HepG2 (cell line): ENCODE measurements around the gene AKAP12. TPM values are rescaled to one million over a fixed set of nuclear protein-coding genes. Genes with fewer than 3 reads are reported as not detected.

Experiments used
- ATAC-seq: fragments of 200-7000 bp; cut with Tn5 transposase; 3 replicates; pipeline ENCODE4 v1.9.1; 2020; ENCODE audit warnings: mild to moderate bottlenecking, moderate library complexity
- BruUV-seq: library from RNA; stranded (reverse); fragments of 400-500 nt; replicated peaks from 2 replicates; lab custom pipeline; 2021; lab: Mats Ljungman, UMichigan
- CTCF ChIA-PET: fragments of 300-600 bp; formaldehyde crosslinking; extraction: SDS; loops from one replicate; lab custom pipeline; 2021; ENCODE audit warnings: low total read pairs, inconsistent platforms, low intra/inter-chr PET ratio; lab: Yijun Ruan, JAX
- POLR2A ChIA-PET: fragments of 350-600 bp; sonication (Branson Sonifier 250); formaldehyde crosslinking; loops from one replicate; lab custom pipeline; 2020; ENCODE audit warnings: antibody characterized with exemption, inconsistent platforms; lab: Yijun Ruan, JAX
- DNase-seq: peaks from one replicate; pipeline ENCODE4 v3.0.0-alpha.2; 2015; ENCODE audit warnings: low spot score
- FAIRE-seq: peaks from 3 replicates; lab custom pipeline; 2011; peaks lifted over from hg19 to GRCh38; lab: Jason Lieb, UNC
- H2AFZ ChIP-seq: one replicate; pipeline ENCODE4 v1.6.1; 2011; ENCODE audit warnings: low read length, inconsistent platforms
- H3K27ac ChIP-seq: fragments of 300-600 bp; 3 replicates; pipeline ENCODE4 v1.8.0; 2011; ENCODE audit warnings: mixed run types, mild to moderate bottlenecking, mixed read lengths, low read length, inconsistent platforms; ENCODE audit not compliant: insufficient read depth; ENCODE audit errors: extremely low read length
- H3K27me3 ChIP-seq, 2 experiments: fragments of 200-600 bp in 1 of 2; 2 replicates in 1 of 2; 3 replicates in 1 of 2; pipeline versions ENCODE4 v1.6.0 to v1.8.0; 2011; ENCODE audit warnings: low read length in 2 of 2, mild to moderate bottlenecking in 2 of 2, moderate library complexity in 2 of 2, inconsistent platforms in 1 of 2; ENCODE audit not compliant: insufficient read depth in 2 of 2, control insufficient read depth in 1 of 2
- H3K36me3 ChIP-seq, 2 experiments: fragments of 200-600 bp in 1 of 2; replicated peaks in 1 of 2; 2 replicates in 1 of 2; 3 replicates in 1 of 2; pipeline versions ENCODE4 v1.5.1 to v1.8.0; 2011; ENCODE audit warnings: low read length in 2 of 2, inconsistent platforms in 1 of 2; ENCODE audit not compliant: insufficient read depth in 2 of 2, control insufficient read depth in 1 of 2
- H3K4me1 ChIP-seq: 2 replicates; pipeline ENCODE4 v1.5.1; 2012; ENCODE audit warnings: low read length, inconsistent platforms; ENCODE audit not compliant: insufficient read depth
- H3K4me2 ChIP-seq: 2 replicates; pipeline ENCODE4 v1.6.0; 2011; ENCODE audit warnings: low read depth, low read length, inconsistent platforms
- H3K4me3 ChIP-seq, 3 experiments: fragments of 200-600 bp in 1 of 3; sonication (generic), shearing (Covaris generic) in 1 of 3; replicated peaks in 1 of 3; 2 replicates each; pipeline ENCODE4 v1.5.1; 2011 to 2016; ENCODE audit warnings: low read length in 3 of 3, inconsistent platforms in 2 of 3, low read depth in 2 of 3, mild to moderate bottlenecking in 2 of 3, control low read depth in 1 of 3, mixed read lengths in 1 of 3; ENCODE audit not compliant: insufficient read depth in 1 of 3
- H3K79me2 ChIP-seq: one replicate; pipeline ENCODE4 v1.6.1; 2011; ENCODE audit warnings: low read length, inconsistent platforms; ENCODE audit not compliant: insufficient read depth
- H3K9ac ChIP-seq: 2 replicates; pipeline ENCODE4 v1.6.0; 2011; ENCODE audit warnings: mild to moderate bottlenecking, low read depth, low read length, inconsistent platforms; ENCODE audit not compliant: insufficient read depth
- H3K9me3 ChIP-seq: 2 replicates; pipeline ENCODE4 v1.5.1; 2012; ENCODE audit warnings: mild to moderate bottlenecking, low read length
- H4K20me1 ChIP-seq: 2 replicates; pipeline ENCODE4 v1.6.0; 2011; ENCODE audit warnings: inconsistent platforms, mild to moderate bottlenecking, low read length, moderate library complexity; ENCODE audit not compliant: insufficient read depth
- ETV5 ChIP-seq: IDR thresholded peaks from 2 replicates; pipeline ENCODE4 v1.6.1; 2018; ENCODE audit warnings: missing biosample characterization, missing genetic modification reagents, inconsistent platforms, borderline replicate concordance
- GMEB1 ChIP-seq: sonication (generic); formaldehyde crosslinking; IDR thresholded peaks from 2 replicates; pipeline ENCODE4 v1.5.1; 2020; ENCODE audit warnings: missing genetic modification reagents, mild to moderate bottlenecking, borderline replicate concordance
- KDM5A ChIP-seq: fragments of 200-600 bp; sonication (generic); IDR thresholded peaks from 2 replicates; pipeline ENCODE4 v1.7.0; 2018; ENCODE audit warnings: antibody characterized with exemption, mild to moderate bottlenecking, low read length, borderline replicate concordance
- MTF2 ChIP-seq: sonication (generic); formaldehyde crosslinking; IDR thresholded peaks from 2 replicates; pipeline ENCODE4 v1.5.0; 2020; ENCODE audit warnings: missing genetic modification reagents, borderline replicate concordance
- NFE2L1 ChIP-seq: sonication (generic); formaldehyde crosslinking; IDR thresholded peaks from 2 replicates; pipeline ENCODE4 v1.4.0; 2020; ENCODE audit warnings: missing genetic modification reagents, mild to moderate bottlenecking, borderline replicate concordance
- NFYC ChIP-seq: IDR thresholded peaks from 2 replicates; pipeline ENCODE4 v1.6.1; 2016; ENCODE audit warnings: missing genetic modification reagents, missing compliant biosample characterization
- PAX8 ChIP-seq: sonication (generic); formaldehyde crosslinking; IDR thresholded peaks from 2 replicates; pipeline ENCODE4 v1.8.0; 2022; ENCODE audit warnings: mild to moderate bottlenecking, missing genetic modification reagents, borderline replicate concordance
- PCBP1 ChIP-seq: fragments of 200-400 bp; formaldehyde crosslinking; IDR thresholded peaks from 2 replicates; pipeline ENCODE4 v1.6.1; 2017; ENCODE audit warnings: mild to moderate bottlenecking, low read depth, low read length, borderline replicate concordance
- POLR2A ChIP-seq, 2 experiments: IDR thresholded peaks; 2 replicates each; pipeline ENCODE4 v1.6.1; 2011; ENCODE audit warnings: low read depth in 2 of 2, low read length in 2 of 2, mild to moderate bottlenecking in 1 of 2, moderate library complexity in 1 of 2; ENCODE audit not compliant: insufficient read depth in 1 of 2
- TCF12 ChIP-seq, 2 experiments: fragments of 450-650 bp in 1 of 2; sonication (generic) in 1 of 2; formaldehyde crosslinking in 1 of 2; IDR thresholded peaks; 2 replicates each; pipeline versions ENCODE4 v1.6.1 to v1.8.0; 2017 to 2022; ENCODE audit warnings: antibody characterized with exemption in 1 of 2, mild to moderate bottlenecking in 1 of 2, missing genetic modification reagents in 1 of 2, moderate library complexity in 1 of 2
- ZBED4 ChIP-seq: sonication (generic); formaldehyde crosslinking; IDR thresholded peaks from 2 replicates; pipeline ENCODE4 v1.4.0; 2020; ENCODE audit warnings: missing genetic modification reagents, borderline replicate concordance
- ZFP1 ChIP-seq: IDR thresholded peaks from 2 replicates; pipeline ENCODE4 v1.6.1; 2016
- ZHX1 ChIP-seq: sonication (generic); formaldehyde crosslinking; IDR thresholded peaks from 2 replicates; pipeline ENCODE4 v1.8.1; 2022; ENCODE audit warnings: low read depth, mild to moderate bottlenecking, missing genetic modification reagents
- ZNF510 ChIP-seq: sonication (generic); formaldehyde crosslinking; IDR thresholded peaks from 2 replicates; pipeline ENCODE4 v1.4.0; 2020; ENCODE audit warnings: low read depth, mild to moderate bottlenecking, missing genetic modification reagents
- ZNF543 ChIP-seq: sonication (generic); formaldehyde crosslinking; IDR thresholded peaks from 2 replicates; pipeline ENCODE4 v1.4.0; 2020; ENCODE audit warnings: mild to moderate bottlenecking, missing genetic modification reagents
- ZNF607 ChIP-seq: sonication (generic); formaldehyde crosslinking; IDR thresholded peaks from 2 replicates; pipeline ENCODE4 v1.5.1; 2020; ENCODE audit warnings: missing genetic modification reagents, mild to moderate bottlenecking, borderline replicate concordance
- ZNF768 ChIP-seq: sonication (generic); formaldehyde crosslinking; IDR thresholded peaks from 2 replicates; pipeline ENCODE4 v1.4.0; 2020; ENCODE audit warnings: missing genetic modification reagents
- ZSCAN21 ChIP-seq: sonication (generic); formaldehyde crosslinking; IDR thresholded peaks from 2 replicates; pipeline ENCODE4 v1.8.0; 2022; ENCODE audit warnings: mild to moderate bottlenecking, missing genetic modification reagents, moderate library complexity, borderline replicate concordance
- WGBS: methylation state at CpG from one replicate; pipeline ENCODE4 v1.1.6; 2017; ENCODE audit warnings: low lambda C conversion rate; 5-methylcytosine and 5-hydroxymethylcytosine counted together
- in situ Hi-C: cut with HindIII; loops from 2 replicates; pipeline ENCODE4 v1.10.0; 2017; ENCODE audit warnings: low pct_unique_long_range_greater_than_20kb; ENCODE audit not compliant: extremely low pct_ligation_motif_present
- intact Hi-C: fragments of 100-400 bp; cut with micrococcal nuclease; formaldehyde crosslinking; loops from one replicate; pipeline ENCODE4 v1.10.0; 2022; ENCODE audit not compliant: unreplicated experiment
- polyA plus RNA-seq, 8 experiments: library from polyadenylated mRNA; depleted of rRNA in 3 of 8; stranded (reverse) in 7 of 8; unstranded in 1 of 8; fragments of >200 nt; fragmentation: Illumina TruSeq in 4 of 8; extraction: Trizol in 4 of 8; gene quantifications; 2 replicates each; pipeline versions ENCODE4 v1.2.1 to v1.2.3, GENCODE V29; 2011 to 2016; ENCODE audit warnings: low read depth in 4 of 8, missing spikeins in 1 of 8, mixed read lengths in 1 of 8; ENCODE audit not compliant: insufficient read depth in 1 of 8
- total RNA-seq, 5 experiments: library from RNA; depleted of rRNA; stranded (reverse); fragments of >200 nt; fragmentation: Illumina TruSeq; extraction: Trizol; gene quantifications; 2 replicates each; pipeline ENCODE4 v1.2.3, GENCODE V29; 2016; ENCODE audit warnings: low read depth in 1 of 5

AKAP12 gene
- total and polyA plus RNA-seq, 2 of the 13 experiments (the other 11 are each of a cell fraction or from before 2014, with no cell fraction given): 10.6 to 19.0 TPM

GRCh38 chr6:151351731-151352130 is 112.0 kb downstream of the AKAP12 start:
- Histone ChIP-seq H3K36me3 (peaks cover 6 to 10% of the 10 kb centered on the region in 2 experiments; a peak in 4 of 5 replicates), H2AFZ (no peak overlapping the region), H4K20me1 (no peaks in the 10 kb centered on the region), H3K79me2 (no peaks in the 10 kb centered on the region), H3K4me2 (no peak overlapping the region), H3K9me3 (no peaks in the 10 kb centered on the region), H3K27ac (no peak overlapping the region), H3K9ac (no peak overlapping the region), H3K4me3 (no peak overlapping the region), H3K4me1 (no peaks in the 10 kb centered on the region), H3K27me3 (no peaks in the 10 kb centered on the region)
- CTCF ChIA-PET: no interaction called here
- POLR2A ChIA-PET: no interaction called here
- 89% methylated on average over 7 of the region's 7 CpGs for WGBS
- intact Hi-C loops (no loop called here), in situ Hi-C loops (no loop called here)
- FAIRE-seq: no peak
- ATAC-seq: no peak
- no TSS peak for BruUV-seq
- DNase-seq: no peak
- no peak for TF ChIP-seq KDM5A
- TF ChIP-seq ZHX1 (CRISPR knock-in tag): no peak
- TF ChIP-seq NFE2L1 (CRISPR knock-in tag): no peak
- TF ChIP-seq ZNF543 (CRISPR knock-in tag): no peak
- no peak for TF ChIP-seq TCF12 (IDR thresholded peaks at IDR 0.05)
- no peak for TF ChIP-seq TCF12 (CRISPR knock-in tag; IDR thresholded peaks at IDR 0.05)
- TF ChIP-seq ZBED4: no peak
- TF ChIP-seq MTF2: no peak
- no peak for TF ChIP-seq PAX8 (CRISPR knock-in tag)
- TF ChIP-seq GMEB1: no peak
- TF ChIP-seq ZSCAN21 (CRISPR knock-in tag): no peak
- TF ChIP-seq ZNF768 (CRISPR knock-in tag): no peak
- TF ChIP-seq ZNF607 (CRISPR knock-in tag): no peak
- TF ChIP-seq PCBP1: no peak
- TF ChIP-seq ZNF510 (CRISPR knock-in tag): no peak
- TF ChIP-seq NFYC (CRISPR knock-in tag): no peak
- no peak for TF ChIP-seq ZFP1 (CRISPR knock-in tag)
- TF ChIP-seq ETV5 (CRISPR knock-in tag): no peak
- no peak for TF ChIP-seq POLR2A (IDR thresholded peaks at IDR 0.05; ENCODE audit: insufficient read depth in 1 of 2, low read depth in 2 of 2, low read length in 2 of 2)
